Choroid plexus epithelial cell (primary cell): ENCODE data around the gene SPEG.
A peak's percentile ranks its signal among the peaks of the same experiment; 100 is the strongest.

Experiments
- DNase-seq: peaks from one replicate; pipeline ENCODE4 v3.0.0-alpha.2; 2010; ENCODE audit warnings: low read depth
- H3K4me3 ChIP-seq: 2 replicates; pipeline ENCODE4 v1.5.1; 2011; ENCODE audit warnings: low read depth, mild to moderate bottlenecking, control low read depth, low read length, moderate library complexity
- CTCF ChIP-seq: conservative IDR thresholded peaks from 2 replicates; pipeline ENCODE4 v1.5.1; 2011; ENCODE audit warnings: low read depth, mild to moderate bottlenecking, control low read depth, inconsistent platforms, low read length, moderate library complexity

SPEG gene

GRCh38 chr2:219525533-219526232, 91.0 kb downstream of the SPEG start:
- no peak for DNase-seq
- H3K4me3 ChIP-seq, result no peak overlapping the region
- TF ChIP-seq CTCF, result no peak

- no peak for TF ChIP-seq CTCF
- no peak overlapping the region for H3K4me3 ChIP-seq
- DNase-seq, result no peak
Measured at GRCh38 chr2:219526320-219527075, 91.9 kb downstream of the SPEG start.

- DNase-seq, result no peak
- TF ChIP-seq CTCF, result no peak
- no peak overlapping the region for H3K4me3 ChIP-seq
Measured at GRCh38 chr2:219527076-219527394, 92.4 kb downstream of the SPEG start.

GRCh38 chr2:219527472-219527871, 92.8 kb downstream of the SPEG start:
- DNase-seq, result no peak
- TF ChIP-seq CTCF, result no peak
- no peak overlapping the region for H3K4me3 ChIP-seq

- H3K4me3 ChIP-seq, result no peak overlapping the region
- peak; percentile 88 for DNase-seq
- TF ChIP-seq CTCF, result peak; percentile 96
Measured at GRCh38 chr2:219530048-219530963, 95.7 kb downstream of the SPEG start.

GRCh38 chr2:219531639-219532377, 97.2 kb downstream of the SPEG start:
- H3K4me3 ChIP-seq, result no peak overlapping the region
- no peak for DNase-seq
- TF ChIP-seq CTCF, result no peak
